Fibroblast of peridontal ligament (primary cell): ENCODE results near the gene DHX8.

ENCODE experiments used
- DNase-seq: peaks from one replicate; pipeline ENCODE4 v3.0.0-alpha.2; 2010; ENCODE audit errors: extremely low read depth

The DHX8 gene

DNA sequence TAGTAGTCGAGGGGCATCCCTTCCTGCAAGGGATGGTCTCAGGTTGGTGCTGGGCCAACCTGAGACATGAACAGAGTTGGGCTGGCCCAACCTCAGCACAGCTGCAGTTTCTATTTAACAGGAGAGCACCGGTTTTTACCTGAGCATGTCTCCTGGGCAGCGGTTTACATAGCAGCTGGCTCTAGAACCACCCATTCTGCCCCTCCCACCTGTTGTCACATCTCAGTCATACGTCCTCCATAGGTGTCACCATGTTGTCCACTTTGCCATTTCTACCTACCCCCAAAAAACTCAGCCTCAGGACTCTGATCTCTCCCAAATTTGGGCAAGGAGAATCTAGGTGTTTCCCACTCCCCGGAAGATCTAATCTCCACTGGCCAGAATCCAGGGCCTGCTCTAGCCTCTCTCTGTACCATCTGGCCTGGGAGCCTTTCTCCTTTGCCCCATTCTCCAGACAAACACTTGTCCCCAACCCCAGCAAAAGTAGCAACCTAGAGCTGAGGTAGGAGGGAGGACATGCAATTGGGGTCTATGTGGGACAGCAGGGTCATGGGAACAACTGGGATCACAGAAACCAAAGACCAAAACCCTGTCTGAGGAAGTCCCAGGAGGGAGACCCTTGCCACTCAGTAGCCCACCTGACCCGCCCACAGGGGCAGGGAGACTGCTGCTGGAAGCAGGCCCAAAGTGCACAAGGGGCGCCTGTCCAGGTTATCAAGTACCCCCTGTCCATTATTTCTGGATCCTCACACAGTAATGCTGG lies 43.3 kb downstream of the DHX8 start:
- DNase-seq: no peak

DNA sequence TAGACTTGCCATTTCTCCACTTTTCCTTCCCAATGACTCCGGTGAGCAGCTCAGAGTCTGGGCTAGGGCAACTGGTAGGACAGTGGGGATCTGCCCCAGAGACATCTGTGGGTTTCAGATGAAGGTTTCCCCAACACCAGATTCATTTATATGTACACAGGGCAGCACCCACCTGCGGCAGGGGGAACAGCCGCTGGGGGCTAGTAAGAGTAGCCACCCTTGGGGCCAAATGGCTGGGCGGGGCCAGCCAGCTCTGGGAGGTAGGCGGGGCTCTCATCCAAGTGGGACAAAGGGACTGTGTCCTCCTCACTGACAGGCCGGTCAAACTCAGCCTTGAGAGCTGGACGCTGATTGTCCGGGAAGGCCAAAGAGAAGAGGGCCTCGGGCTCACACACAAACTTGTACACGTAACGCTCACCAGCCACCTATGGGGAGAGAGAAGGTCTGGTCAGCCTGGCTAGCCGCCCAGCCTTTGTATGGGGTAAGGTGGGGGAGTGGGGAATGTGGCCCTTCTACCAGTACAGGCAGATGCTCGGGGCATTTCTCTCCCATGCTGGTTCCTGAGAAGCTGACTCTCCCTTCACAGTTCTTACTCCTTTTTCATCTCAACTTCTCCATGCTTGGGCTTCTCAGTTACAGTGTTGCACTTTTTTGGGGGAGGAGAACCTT lies 44.7 kb downstream of the DHX8 start:
- DNase-seq: no peak

DNA sequence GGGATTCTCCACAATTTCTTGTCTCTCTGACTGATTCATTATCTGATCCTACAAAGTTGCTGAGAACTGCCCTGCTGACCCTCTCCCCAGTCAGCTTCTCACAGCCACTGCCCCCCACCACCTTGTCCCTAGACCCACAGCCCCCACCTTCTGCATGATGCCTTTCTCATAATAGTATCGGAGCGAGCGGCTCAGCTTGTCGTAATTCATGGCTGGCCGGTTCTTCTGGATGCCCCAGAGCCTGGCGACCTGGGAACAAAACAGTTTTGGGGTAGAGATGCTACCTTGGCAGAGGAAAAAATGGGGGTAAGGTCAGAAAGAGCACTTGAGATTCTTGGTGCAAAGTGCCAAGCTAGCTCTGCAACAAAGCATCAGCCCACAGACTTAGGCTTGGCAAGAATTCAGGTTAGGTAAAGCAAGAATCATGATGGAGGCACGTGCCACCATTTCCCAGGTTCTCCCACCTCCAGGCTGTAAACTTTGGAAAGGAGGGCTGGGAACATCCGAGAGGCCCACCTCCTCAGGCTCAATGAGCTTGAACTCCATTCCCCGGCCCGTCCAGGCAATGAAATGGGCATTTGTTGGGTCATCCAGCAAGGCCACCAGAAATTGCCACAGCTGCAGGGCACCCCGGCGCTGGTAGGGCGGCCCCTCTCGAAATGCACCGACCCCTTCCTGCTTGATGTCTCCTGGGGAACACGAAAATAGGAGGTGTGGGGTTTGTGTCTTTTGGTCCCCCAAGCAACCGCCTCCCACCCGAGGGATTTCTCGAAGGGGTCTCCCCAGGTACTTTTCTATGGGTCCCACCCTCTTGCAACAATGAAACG lies 45.4 kb downstream of the DHX8 start:
- no peak for DNase-seq

DNA sequence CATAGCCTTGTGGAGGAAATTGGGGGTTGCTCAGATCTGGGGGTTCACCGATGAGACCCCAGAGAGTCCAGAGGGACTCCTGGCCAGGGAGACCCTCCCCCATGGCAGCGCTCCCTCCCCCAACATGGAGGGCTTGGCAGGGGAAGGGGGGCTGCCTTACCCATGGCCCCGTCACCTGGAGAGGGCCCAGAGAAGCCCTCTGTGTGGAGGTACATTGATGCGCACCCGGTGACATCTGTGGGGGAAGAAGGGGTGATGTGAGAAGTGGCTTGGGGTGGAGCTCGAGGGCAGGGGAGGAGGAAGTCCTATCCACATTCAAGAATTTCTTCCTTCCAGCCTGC lies 46.1 kb downstream of the DHX8 start:
- no peak for DNase-seq

DNA sequence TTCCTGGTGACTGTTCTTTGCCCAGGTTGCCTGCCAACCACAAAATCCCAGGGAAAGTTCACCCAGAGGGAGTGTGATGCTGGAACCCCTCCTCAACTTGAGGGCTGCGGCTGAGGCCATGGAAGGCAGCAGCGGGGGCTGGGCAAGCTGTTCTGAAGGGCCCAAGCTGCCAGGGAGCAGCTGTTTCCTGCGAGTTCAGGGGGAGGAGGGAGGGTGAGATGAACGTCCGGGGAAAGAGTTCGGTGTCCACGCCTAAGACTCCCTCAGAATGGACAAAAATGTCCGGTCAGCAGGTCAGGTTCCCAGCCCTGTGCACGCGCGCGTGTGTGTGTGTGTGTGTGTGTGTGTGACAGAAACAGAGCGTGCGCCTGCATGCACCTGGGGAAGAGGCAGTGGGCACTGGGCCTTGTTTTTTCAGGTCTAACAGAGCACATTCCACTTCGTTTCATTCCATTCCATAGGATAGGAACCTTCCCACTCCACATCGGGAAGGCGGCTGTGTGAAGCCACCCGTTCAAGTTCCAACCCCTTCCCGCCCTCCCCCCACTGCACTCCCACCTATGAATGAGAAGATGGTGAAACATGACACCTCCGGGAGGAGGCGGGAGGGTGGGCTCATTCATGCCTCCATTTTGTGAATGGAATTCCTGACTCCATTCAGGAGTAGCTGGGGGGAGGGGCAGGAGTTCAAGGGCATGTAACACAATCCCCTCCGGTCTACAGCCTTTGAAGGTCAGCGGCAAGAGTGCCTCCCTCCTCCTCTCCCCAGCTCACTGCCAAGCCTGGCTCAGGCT lies 46.7 kb downstream of the DHX8 start:
- DNase-seq: peak; percentile 77

DNA sequence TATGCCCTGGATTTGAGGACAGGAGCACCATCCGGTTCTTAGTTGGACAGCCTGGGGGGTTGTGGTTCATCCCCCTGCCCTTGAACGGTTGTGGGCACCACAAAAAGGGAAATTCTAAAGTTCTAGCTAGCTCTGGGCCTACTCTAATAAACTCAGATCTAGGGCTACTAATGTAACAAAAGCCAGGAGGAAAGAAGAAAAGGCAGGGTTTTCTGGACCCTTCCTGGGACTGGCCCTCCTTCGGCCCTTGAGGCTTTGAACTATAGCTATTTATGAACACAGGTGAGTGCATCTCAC lies 47.3 kb downstream of the DHX8 start:
- DNase-seq: no peak

DNA sequence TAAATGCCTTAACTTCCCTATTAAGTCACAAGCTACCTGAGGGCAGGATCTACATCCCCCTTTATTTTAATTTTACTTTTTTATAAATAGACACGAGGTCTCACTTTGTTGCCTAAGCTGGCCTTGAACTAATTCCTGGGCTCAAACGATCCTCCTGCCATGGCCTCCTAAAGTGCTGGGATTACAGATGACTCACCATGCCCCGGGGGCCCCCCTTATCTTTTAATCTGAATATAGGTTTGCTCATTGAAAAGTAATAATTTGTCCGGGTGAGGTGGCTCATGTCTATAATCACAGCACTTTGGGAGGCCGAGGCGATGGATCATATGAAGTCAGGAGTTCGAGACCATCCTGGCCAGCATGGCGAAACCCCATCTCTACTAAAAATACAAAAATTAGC lies 48.2 kb downstream of the DHX8 start:
- no peak for DNase-seq

DNA sequence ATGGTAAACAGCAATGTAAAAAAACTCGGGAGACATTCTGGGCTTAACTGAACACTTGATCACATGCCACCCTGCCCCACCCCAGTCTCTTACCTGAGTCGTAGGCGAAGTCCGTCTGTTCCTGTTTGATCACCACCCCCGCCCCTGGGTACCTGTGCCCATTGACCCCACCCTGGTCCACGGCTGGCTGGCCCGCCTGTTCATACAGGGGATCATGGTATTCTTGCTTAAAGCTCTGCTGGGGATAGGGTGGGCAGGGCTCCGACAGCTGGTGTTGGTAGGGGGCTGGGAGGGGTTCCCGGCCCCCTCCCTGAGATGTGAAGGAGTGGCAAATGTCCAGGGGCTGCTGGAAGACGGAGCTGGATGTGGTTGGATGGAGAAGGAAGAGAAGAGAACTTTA lies 48.8 kb downstream of the DHX8 start:
- no peak for DNase-seq

DNA sequence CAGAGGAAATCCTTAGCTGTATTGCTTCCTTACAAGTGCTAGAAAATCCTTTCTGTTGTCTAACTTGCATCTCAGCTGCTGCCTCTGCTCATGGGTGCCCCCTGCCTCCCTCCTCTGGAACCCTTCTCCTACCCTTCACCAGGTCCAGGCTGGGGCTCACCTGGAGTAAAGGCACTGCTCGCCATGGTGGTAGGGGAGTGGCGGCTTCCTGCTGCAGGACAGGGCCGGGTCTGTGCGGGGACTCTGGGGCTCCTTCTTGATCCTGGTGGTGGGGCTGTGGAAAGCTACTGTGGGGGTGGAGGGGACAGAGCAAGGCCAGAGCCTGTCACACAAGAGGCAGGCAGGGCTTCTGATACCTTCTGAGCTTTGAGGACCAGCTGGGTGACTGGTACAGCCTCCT lies 49.9 kb downstream of the DHX8 start:
- no peak for DNase-seq

DNA sequence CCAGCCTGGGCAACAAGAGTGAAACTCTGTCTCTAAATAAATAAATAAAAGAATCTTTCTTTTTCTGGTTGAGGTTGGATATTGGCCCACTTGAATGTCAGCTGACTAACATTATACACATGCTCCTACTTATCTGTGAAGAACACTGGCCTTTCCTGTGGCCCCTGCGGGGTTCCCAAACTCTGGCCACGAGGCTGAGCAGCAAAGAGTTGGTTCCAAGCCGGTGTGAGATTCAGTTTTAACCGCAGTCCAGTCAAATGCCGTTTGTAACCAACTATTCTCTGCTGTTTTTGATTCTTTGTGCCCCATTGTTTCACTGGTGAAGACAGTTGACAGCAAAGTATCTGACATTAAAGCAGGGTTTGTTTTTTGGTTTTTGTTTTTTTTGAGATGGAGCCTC lies 51.1 kb downstream of the DHX8 start:
- DNase-seq: no peak

DNA sequence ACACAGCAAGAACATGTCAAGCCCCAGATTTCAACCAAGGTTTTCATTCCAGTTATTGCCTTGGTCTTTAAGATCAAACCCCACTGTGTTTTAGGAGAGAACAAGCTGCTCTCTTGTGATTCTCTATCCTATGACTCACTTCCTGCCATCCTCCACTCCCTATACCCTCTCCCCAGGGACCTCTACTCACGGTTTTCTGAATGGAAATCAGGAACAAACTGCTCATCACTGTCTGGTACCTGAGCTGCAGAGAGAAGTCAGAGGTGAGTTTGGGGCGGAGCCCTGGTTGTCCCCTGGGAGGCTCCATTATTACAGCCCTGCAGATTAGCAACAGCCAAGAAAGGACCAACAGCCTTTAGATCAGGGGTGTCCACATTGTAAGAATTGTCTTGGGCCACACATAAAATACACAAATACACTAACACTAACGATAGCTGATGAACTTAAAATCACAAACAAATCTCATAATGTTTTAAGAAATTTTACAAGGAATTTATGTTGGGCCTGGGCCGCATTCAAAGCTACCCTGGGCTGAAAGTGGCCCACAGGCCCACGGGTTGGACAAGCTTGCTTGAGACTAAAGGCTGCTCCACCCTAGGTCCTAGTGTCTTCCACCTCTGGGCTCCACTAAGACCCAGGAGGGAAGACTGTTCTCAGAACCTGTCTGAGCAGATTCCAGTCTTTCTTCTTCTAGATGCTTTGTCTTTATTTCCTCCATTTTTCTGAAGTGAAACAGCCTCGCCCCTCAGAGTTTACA lies 52.6 kb downstream of the DHX8 start:
- DNase-seq: peak; percentile 75

DNA sequence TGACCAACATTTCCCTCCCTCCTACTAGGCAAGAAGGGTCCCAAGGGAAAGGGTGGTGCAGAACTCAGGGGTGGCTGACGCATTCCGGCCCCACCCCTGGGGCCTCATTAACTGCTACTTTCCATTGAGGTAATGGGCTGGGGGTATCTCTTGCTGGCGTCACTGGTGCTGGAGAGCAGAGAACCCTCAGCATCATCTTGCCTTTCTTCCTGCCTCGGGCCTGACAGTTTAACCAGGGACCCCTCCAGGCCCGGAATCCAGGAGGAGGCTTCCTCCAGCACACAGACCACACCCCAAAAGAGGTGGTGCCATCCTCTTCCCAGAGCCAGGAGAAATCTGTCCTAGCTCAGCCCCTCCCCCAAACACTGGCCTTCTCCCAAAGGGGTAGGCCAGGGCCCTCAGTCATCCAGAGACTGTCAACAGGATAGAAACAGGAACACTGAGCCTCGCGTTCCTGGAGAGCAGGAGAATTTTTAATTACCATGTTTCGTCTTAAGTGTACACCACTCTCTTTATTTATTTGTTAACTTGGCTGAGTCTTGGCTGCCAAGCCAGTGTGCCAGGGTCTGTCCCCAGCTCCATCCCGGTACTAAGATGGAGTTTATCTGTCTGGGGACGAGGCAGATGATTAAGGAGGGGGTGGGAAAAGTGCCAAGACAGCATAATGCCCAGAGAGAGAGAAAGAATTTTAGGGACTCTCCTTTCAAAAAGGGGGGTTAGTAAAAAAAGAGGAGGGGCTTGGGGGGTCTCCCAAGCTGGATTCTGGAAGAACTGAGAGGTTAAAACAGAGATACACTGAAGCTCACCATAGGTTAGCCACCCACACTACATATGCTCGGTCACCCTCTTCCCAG lies 57.3 kb downstream of the DHX8 start:
- no peak for DNase-seq

DNA sequence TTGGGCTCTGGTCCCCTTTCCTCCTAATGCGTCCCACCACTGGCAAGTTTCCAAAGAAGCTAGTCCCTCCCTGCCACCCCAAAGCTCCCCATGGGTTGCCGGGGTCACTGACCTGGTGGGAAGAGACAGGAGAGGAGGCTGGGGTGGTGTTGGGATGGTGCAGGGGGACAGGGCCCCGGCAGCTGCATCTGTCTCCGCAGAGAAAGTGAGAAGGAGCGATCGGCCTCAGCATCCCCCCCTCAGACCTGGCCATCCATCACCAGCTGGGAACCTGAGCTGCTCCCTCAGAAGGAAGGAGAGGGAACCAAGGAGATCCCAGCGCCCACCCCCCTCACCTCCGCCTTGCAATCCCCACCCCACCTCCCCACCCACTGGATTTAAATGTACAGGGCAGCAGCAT lies 59.1 kb downstream of the DHX8 start:
- no peak for DNase-seq

DNA sequence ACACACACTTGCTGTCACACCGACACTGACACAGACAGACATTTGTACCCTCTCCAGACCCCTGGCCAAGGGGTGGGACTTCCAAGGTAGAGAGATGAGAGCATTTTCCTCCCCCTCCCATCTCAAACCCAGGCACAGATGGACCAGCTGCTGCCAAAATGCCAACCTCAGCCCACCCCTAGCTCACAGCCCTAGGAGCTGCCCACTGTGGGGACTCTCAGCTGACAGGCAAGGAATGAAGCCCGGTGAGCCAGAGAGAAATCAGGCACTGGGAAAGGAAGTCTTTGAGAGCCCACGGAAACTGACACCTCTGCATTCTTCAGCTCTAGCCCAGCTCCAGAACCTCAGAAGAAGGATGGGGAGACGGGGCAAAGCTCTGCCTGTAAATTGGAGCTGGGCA lies 59.5 kb downstream of the DHX8 start:
- DNase-seq: no peak

DNA sequence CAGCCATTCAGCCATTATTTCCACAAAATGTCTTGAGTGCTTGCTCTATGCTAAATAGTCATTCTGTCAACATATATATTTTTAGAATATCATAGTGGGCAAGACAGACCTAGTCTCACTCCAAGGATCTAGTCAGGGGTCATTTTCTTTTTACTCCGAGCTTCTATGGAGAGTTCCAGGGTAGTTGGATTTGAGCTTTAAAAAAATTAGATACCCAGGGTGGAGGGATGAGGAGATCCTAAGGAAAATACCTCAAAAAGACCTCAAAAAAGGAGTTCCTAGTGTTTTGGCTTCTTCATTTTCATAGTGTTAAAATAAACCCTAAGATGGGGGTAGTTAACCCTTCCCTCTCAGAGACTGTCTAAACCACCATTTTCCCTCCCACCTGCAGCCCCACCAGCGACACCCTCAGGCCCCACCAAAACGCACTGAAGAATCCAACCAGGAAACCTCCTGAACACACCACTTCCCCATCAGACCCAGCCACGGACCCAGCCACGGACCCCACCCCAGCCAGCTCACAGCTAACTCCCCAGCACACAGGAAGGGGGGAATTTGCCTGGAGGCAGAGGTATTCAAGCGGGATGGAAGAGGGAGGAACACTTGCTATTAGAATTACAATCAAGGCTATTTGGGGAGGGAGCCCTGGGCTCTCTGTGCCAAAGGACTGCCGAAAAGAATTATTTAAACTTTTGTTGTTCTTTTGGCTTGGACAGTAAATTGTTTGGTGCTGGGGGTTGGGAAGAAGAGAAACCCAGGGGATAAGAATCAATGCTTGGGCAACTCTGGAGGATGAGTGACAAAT lies 60.2 kb downstream of the DHX8 start:
- no peak for DNase-seq

DNA sequence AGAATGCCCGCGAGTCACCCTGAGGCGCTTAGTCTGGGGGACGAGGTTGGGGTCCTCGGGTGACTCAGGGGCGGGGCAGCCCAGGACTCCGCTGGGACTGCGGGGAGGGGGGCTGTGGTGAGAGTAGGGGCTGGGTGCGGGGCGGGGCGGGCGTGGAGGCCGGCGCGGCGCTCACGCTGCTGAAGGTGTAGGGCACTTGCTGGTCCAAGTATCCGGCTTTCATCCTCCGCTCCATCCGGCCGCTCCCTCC lies 61.5 kb downstream of the DHX8 start:
- no peak for DNase-seq

DNA sequence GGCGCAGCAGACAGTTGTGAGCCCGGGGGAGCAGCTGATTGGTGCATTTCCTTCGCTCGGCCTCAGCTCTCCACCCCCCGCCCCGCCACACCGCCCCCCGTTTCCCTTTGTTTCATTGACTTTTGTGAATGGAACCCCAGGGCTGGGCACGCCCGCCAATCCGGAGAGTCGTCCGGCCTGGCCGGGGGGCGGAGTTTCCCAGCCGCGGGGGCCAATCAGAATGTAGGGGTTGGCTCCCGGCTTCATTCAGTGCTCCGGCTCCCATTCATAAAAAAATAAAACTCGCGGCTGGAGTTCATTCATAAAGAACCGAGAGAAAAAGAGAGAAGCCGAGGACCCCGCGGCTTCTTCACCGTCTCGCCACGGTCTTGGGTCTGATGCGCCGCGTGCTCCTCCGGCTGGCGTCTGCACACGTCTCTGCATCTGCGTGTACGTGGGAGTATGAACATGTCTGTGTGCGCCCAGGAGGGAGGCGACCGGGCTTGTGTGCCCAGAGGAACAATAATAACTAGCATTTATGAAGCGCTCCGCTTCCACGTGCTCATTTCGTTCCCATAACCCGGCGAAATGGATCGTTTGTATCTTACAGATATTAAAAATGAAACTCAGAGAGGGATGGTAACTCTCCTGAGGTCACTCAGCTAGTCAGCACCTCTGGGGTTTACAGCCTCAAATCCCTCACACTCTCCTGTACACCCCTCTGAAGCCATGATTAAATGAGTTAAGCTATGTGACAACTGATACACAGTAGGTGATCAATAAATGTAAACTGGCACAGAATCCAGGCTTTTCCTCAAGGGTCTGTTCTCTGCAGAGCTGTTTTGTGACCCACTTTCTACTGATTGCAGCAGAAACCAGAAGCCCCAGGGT lies 62.8 kb downstream of the DHX8 start, which contains the start of gene ETV4:
ETV4 (minus strand) TSS at position 22 of the 870 bp plus-strand sequence. CDS start 723 bp downstream, outside the sequence.
- peak; percentile 81 for DNase-seq

DNA sequence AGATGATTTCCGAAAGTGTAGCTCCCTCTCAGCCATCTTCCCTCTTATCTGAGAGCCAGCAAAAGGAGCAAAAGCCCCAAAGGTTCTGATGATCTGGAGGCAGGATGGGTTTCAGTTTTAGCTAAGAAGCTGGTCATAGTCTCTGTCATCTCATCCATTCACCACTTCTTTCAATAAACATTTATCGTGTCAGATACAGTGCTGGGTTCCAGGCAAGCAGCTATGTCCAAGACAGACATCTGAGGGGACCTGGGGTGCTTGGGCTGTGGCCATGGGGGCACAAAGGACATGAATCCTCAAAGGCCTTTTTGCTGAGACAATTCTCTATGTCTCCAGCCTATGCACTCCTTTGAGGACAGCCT lies 63.4 kb downstream of the DHX8 start:
- DNase-seq: no peak

DNA sequence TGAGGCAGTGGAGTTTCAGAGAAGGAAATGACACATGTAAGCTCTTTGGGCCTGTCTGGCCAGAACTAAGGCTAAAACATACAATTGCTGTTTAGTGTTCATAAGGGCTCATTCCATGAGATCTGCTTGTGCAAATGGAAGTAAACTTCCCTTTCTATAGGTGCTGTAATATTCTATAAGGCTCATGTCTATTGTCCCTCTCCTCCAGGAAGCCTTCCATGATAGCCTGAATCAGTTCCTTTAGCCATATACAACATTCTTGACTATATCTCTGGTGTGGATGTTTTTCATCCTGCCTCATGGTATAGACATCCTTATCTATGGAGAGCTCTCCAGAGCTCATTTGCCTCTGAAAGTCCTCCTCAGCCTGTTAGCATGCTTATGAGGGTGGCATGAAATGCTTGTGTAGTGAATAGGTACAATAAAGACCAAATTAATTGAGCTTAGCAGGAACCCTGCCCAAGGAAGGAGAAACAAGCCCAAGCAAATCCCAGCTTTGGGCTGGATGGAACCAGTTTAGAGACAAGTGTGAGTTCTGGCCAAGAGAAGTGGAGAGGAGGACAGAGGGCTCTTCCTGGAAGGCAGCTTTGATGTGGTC lies 64.0 kb downstream of the DHX8 start:
- no peak for DNase-seq
